Activated T-helper 17 cell treated with anti-CD3 and anti-CD28 coated beads, Interleukin-2, amount 50 U/mL, for 72 hours (primary cell): ENCODE measurements around the gene TMCO2. TPM values are rescaled to one million over a fixed set of nuclear protein-coding genes. Genes with fewer than 3 reads are reported as not detected.

ENCODE experiments used
- ATAC-seq: fragments of 150-1000 bp; cut with Tn5 transposase; replicated peaks from 2 replicates; pipeline ENCODE4 v1.10.0; 2021; ENCODE audit warnings: mild to moderate bottlenecking, moderate library complexity
- H3K27ac Mint-ChIP-seq: one replicate; pipeline ENCODE4 v1.8.0; 2022; ENCODE audit warnings: mixed read lengths
- H3K27me3 Mint-ChIP-seq: one replicate; pipeline ENCODE4 v1.8.0; 2022; ENCODE audit warnings: mixed read lengths
- H3K36me3 Mint-ChIP-seq: one replicate; pipeline ENCODE4 v1.8.0; 2022; ENCODE audit warnings: low read depth, mild to moderate bottlenecking, mixed read lengths
- H3K4me1 Mint-ChIP-seq: one replicate; pipeline ENCODE4 v1.8.0; 2022; ENCODE audit warnings: mixed read lengths
- H3K4me3 Mint-ChIP-seq: one replicate; pipeline ENCODE4 v1.8.0; 2022; ENCODE audit warnings: mild to moderate bottlenecking, mixed read lengths
- H3K9me3 Mint-ChIP-seq: one replicate; pipeline ENCODE4 v1.8.0; 2022; ENCODE audit warnings: mixed read lengths
- total RNA-seq, 2 donors: library from RNA; stranded (reverse); gene quantifications; one replicate each; pipeline ENCODE4 v1.2.3, GENCODE V29; 2022

Gene TMCO2
- total RNA-seq, 2 donors from 2014 or later: 0.50 TPM; not detected in 1

GRCh38 chr1:40245686-40246085 is 2.1 kb upstream of the TMCO2 start:
- Mint-ChIP-seq H3K27me3 (no peaks in the 10 kb centered on the region), H3K9me3 (no peaks in the 10 kb centered on the region), H3K4me1 (peaks cover 17% of the 10 kb centered on the region), H3K4me3 (no peak overlapping the region), H3K36me3 (peaks cover 7% of the 10 kb centered on the region), H3K27ac (no peak overlapping the region)
- ATAC-seq: no peak

GRCh38 chr1:40248412-40248811 is 675 bp downstream of the TMCO2 start:
- Mint-ChIP-seq H3K27me3 (no peaks in the 10 kb centered on the region), H3K4me1 (peaks cover 5% of the 10 kb centered on the region), H3K4me3 (no peak overlapping the region), H3K9me3 (no peaks in the 10 kb centered on the region), H3K36me3 (no peaks in the 10 kb centered on the region), H3K27ac (no peak overlapping the region)
- no peak for ATAC-seq

GRCh38 chr1:40251456-40251855 is 3.7 kb downstream of the TMCO2 start:
- no peaks in the 10 kb centered on the region for H3K27me3 Mint-ChIP-seq
- peaks cover 12% of the 10 kb centered on the region for H3K4me1 Mint-ChIP-seq
- no peaks in the 10 kb centered on the region for H3K9me3 Mint-ChIP-seq
- no peak overlapping the region for H3K4me3 Mint-ChIP-seq
- no peak overlapping the region for H3K27ac Mint-ChIP-seq
- no peak for ATAC-seq
- H3K36me3 Mint-ChIP-seq: no peaks in the 10 kb centered on the region

- Mint-ChIP-seq H3K27ac (no peak overlapping the region), H3K9me3 (no peaks in the 10 kb centered on the region), H3K4me3 (no peak overlapping the region), H3K27me3 (no peaks in the 10 kb centered on the region), H3K4me1 (peaks cover 12% of the 10 kb centered on the region), H3K36me3 (peaks cover under 1% of the 10 kb centered on the region)
- ATAC-seq: no peak
These were observed 4.9 kb downstream of the TMCO2 start for GRCh38 chr1:40252601-40253000.

GRCh38 chr1:40255231-40255630 is 7.5 kb downstream of the TMCO2 start:
- Mint-ChIP-seq H3K4me1 (peaks cover 12% of the 10 kb centered on the region), H3K9me3 (no peaks in the 10 kb centered on the region), H3K27me3 (no peaks in the 10 kb centered on the region)

GRCh38 chr1:40256401-40257084 is 8.8 kb downstream of the TMCO2 start:
- peak overlapping the region; percentile 99 for H3K27ac Mint-ChIP-seq

More at GRCh38 chr1:40255231-40255630, 7.5 kb downstream of the TMCO2 start:
- H3K36me3 Mint-ChIP-seq: peaks cover 22% of the 10 kb centered on the region
- H3K27ac Mint-ChIP-seq: no peak overlapping the region
- ATAC-seq: no peak
- no peak overlapping the region for H3K4me3 Mint-ChIP-seq

GRCh38 chr1:40257313-40257687 is 9.6 kb downstream of the TMCO2 start:
- ATAC-seq: peak; percentile 46
- peaks cover 43% of the 10 kb centered on the region for H3K36me3 Mint-ChIP-seq
- peaks cover 12% of the 10 kb centered on the region for H3K4me1 Mint-ChIP-seq
- H3K9me3 Mint-ChIP-seq: no peaks in the 10 kb centered on the region
- H3K4me3 Mint-ChIP-seq: peak overlapping the region; percentile 94
- no peaks in the 10 kb centered on the region for H3K27me3 Mint-ChIP-seq
- H3K27ac Mint-ChIP-seq: peak overlapping the region; percentile 99

More at GRCh38 chr1:40256401-40257084, 8.8 kb downstream of the TMCO2 start:
- no peak for ATAC-seq
- H3K4me3 Mint-ChIP-seq: peak overlapping the region; percentile 94
- no peaks in the 10 kb centered on the region for H3K9me3 Mint-ChIP-seq
- peaks cover 35% of the 10 kb centered on the region for H3K36me3 Mint-ChIP-seq
- peaks cover 12% of the 10 kb centered on the region for H3K4me1 Mint-ChIP-seq
- no peaks in the 10 kb centered on the region for H3K27me3 Mint-ChIP-seq

GRCh38 chr1:40257688-40258444 is 10.1 kb downstream of the TMCO2 start, which contains the start of gene ZMPSTE24:
Gene ZMPSTE24, plus strand, starts transcription at chr1:40258236. Its CDS starts 36 bp downstream, at chr1:40258272.
- peak; percentile 94 for ATAC-seq
- peak within 1 kb of the TSS; percentile 99 for H3K27ac Mint-ChIP-seq
- peaks cover 17% of the 10 kb centered on the region for H3K4me1 Mint-ChIP-seq
- H3K27me3 Mint-ChIP-seq: no peaks in the 10 kb centered on the region
- H3K36me3 Mint-ChIP-seq: peaks cover 48% of the 10 kb centered on the region
- H3K9me3 Mint-ChIP-seq: no peaks in the 10 kb centered on the region
- peak within 1 kb of the TSS; percentile 94 for H3K4me3 Mint-ChIP-seq

- H3K27me3 Mint-ChIP-seq: no peaks in the 10 kb centered on the region
- H3K4me1 Mint-ChIP-seq: peaks cover 20% of the 10 kb centered on the region
- no peak for ATAC-seq
- H3K27ac Mint-ChIP-seq: peak overlapping the region; percentile 99
- no peaks in the 10 kb centered on the region for H3K9me3 Mint-ChIP-seq
- H3K36me3 Mint-ChIP-seq: peaks cover 54% of the 10 kb centered on the region
- H3K4me3 Mint-ChIP-seq: peak overlapping the region; percentile 94
These were observed 10.7 kb downstream of the TMCO2 start for GRCh38 chr1:40258445-40258769.

- H3K27ac Mint-ChIP-seq: peak overlapping the region; percentile 89
- peaks cover 8% of the 10 kb centered on the region for H3K4me1 Mint-ChIP-seq
- no peaks in the 10 kb centered on the region for H3K9me3 Mint-ChIP-seq
- H3K4me3 Mint-ChIP-seq: peak overlapping the region; percentile 57
- peak; percentile 95 for ATAC-seq
- no peaks in the 10 kb centered on the region for H3K27me3 Mint-ChIP-seq
- peaks cover 100% of the 10 kb centered on the region for H3K36me3 Mint-ChIP-seq
These were observed 16.6 kb downstream of the TMCO2 start for GRCh38 chr1:40264354-40264781.

- no peak for ATAC-seq
- H3K27ac Mint-ChIP-seq: peak overlapping the region; percentile 89
- H3K36me3 Mint-ChIP-seq: peaks cover 100% of the 10 kb centered on the region
- no peaks in the 10 kb centered on the region for H3K9me3 Mint-ChIP-seq
- peaks cover 14% of the 10 kb centered on the region for H3K4me1 Mint-ChIP-seq
- H3K27me3 Mint-ChIP-seq: no peaks in the 10 kb centered on the region
- H3K4me3 Mint-ChIP-seq: no peak overlapping the region
These were observed 17.6 kb downstream of the TMCO2 start for GRCh38 chr1:40265298-40265697.

GRCh38 chr1:40265919-40266318 is 18.2 kb downstream of the TMCO2 start:
- Mint-ChIP-seq H3K9me3 (no peaks in the 10 kb centered on the region), H3K27ac (peak overlapping the region; percentile 89), H3K4me1 (peaks cover 20% of the 10 kb centered on the region), H3K4me3 (no peak overlapping the region), H3K36me3 (peaks cover 100% of the 10 kb centered on the region), H3K27me3 (no peaks in the 10 kb centered on the region)
- ATAC-seq: no peak

GRCh38 chr1:40266786-40267535 is 19.2 kb downstream of the TMCO2 start:
- no peaks in the 10 kb centered on the region for H3K27me3 Mint-ChIP-seq
- H3K27ac Mint-ChIP-seq: peak overlapping the region; percentile 79
- no peak overlapping the region for H3K4me3 Mint-ChIP-seq
- no peaks in the 10 kb centered on the region for H3K9me3 Mint-ChIP-seq
- peaks cover 100% of the 10 kb centered on the region for H3K36me3 Mint-ChIP-seq
- no peak for ATAC-seq
- H3K4me1 Mint-ChIP-seq: peaks cover 24% of the 10 kb centered on the region

GRCh38 chr1:40267767-40268187 is 20.0 kb downstream of the TMCO2 start:
- ATAC-seq: no peak
- Mint-ChIP-seq H3K9me3 (no peaks in the 10 kb centered on the region), H3K4me3 (no peak overlapping the region), H3K27ac (peak overlapping the region; percentile 79), H3K4me1 (peaks cover 22% of the 10 kb centered on the region), H3K36me3 (peaks cover 100% of the 10 kb centered on the region), H3K27me3 (no peaks in the 10 kb centered on the region)
